K562 (cell line): ENCODE measurements around the gene PYGO2. TPM values are rescaled to one million over a fixed set of nuclear protein-coding genes. Genes with fewer than 3 reads are reported as not detected.
A peak's percentile ranks its signal among the peaks of the same experiment; 100 is the strongest.

Source experiments
- ARID4B ChIP-seq: sonication (generic); formaldehyde crosslinking; IDR thresholded peaks from 2 replicates; pipeline ENCODE4 v1.8.0; 2022; ENCODE audit warnings: mild to moderate bottlenecking, missing genetic modification reagents
- BCL6 ChIP-seq: fragments of 250-450 bp; sonication (Bioruptor Pico); IDR thresholded peaks from 2 replicates; pipeline ENCODE4 v1.4.0; 2020
- C11orf30 ChIP-seq: fragments of 450-650 bp; IDR thresholded peaks from 2 replicates; pipeline ENCODE4 v1.6.1; 2016; ENCODE audit warnings: low read depth, mild to moderate bottlenecking
- DIDO1 ChIP-seq: fragments of 450-650 bp; IDR thresholded peaks from 2 replicates; pipeline ENCODE4 v1.6.1; 2016; ENCODE audit warnings: low read depth, missing biosample characterization, missing genetic modification characterization
- DPF2 ChIP-seq: fragments of 450-650 bp; IDR thresholded peaks from 2 replicates; pipeline ENCODE4 v1.6.1; 2016
- HSF4 ChIP-seq: fragments of 250-450 bp; sonication (Bioruptor Pico); IDR thresholded peaks from 2 replicates; pipeline ENCODE4 v2.1.2; 2022; ENCODE audit warnings: mild to moderate bottlenecking, moderate library complexity, borderline replicate concordance
- KDM4B ChIP-seq, 2 experiments: fragments of 450-650 bp in 1 of 2; sonication (generic) in 1 of 2; IDR thresholded peaks; 2 replicates each; pipeline ENCODE4 v1.6.1; 2016 to 2017; ENCODE audit warnings: borderline replicate concordance in 2 of 2, antibody characterized with exemption in 1 of 2, low read depth in 1 of 2, mild to moderate bottlenecking in 1 of 2
- MBD2 ChIP-seq: sonication (generic); IDR thresholded peaks from 2 replicates; pipeline ENCODE4 v1.6.1; 2016; ENCODE audit warnings: low read depth, borderline replicate concordance
- MEF2D ChIP-seq: conservative IDR thresholded peaks from 2 replicates; pipeline ENCODE4 v1.6.1; 2016; ENCODE audit warnings: low read depth, missing genetic modification characterization, missing compliant biosample characterization
- MIER1 ChIP-seq: fragments of 450-650 bp; IDR thresholded peaks from 2 replicates; pipeline ENCODE4 v1.6.1; 2016; ENCODE audit warnings: antibody characterized with exemption, mild to moderate bottlenecking, low read depth
- PYGO2 ChIP-seq: fragments of 450-650 bp; IDR thresholded peaks from 2 replicates; pipeline ENCODE4 v1.6.1; 2016; ENCODE audit warnings: mild to moderate bottlenecking, missing genetic modification characterization, moderate library complexity, missing compliant biosample characterization
- RB1 ChIP-seq: fragments of 450-650 bp; IDR thresholded peaks from 2 replicates; pipeline ENCODE4 v1.6.1; 2017; ENCODE audit warnings: low read depth, mild to moderate bottlenecking
- SIN3B ChIP-seq: fragments of 450-650 bp; IDR thresholded peaks from 2 replicates; pipeline ENCODE4 v1.6.1; 2017; ENCODE audit warnings: low read depth, mild to moderate bottlenecking, moderate library complexity
- SP1 ChIP-seq: sonication (generic); formaldehyde crosslinking; IDR thresholded peaks from 2 replicates; pipeline ENCODE4 v1.8.1; 2022; ENCODE audit warnings: mild to moderate bottlenecking, missing genetic modification reagents
- U2AF1 ChIP-seq: fragments of 200-400 bp; formaldehyde crosslinking; optimal IDR thresholded peaks from 2 replicates; pipeline ENCODE3; 2017; ENCODE audit warnings: mild to moderate bottlenecking, low read depth, low read length, moderate library complexity
- ZC3H11A ChIP-seq: IDR thresholded peaks from 2 replicates; pipeline ENCODE4 v1.6.1; 2012; ENCODE audit warnings: low read depth, low read length, improper control_type of control experiment
- ZNF253 ChIP-seq: fragments of 250-450 bp; sonication (Bioruptor Pico); conservative IDR thresholded peaks from 2 replicates; pipeline ENCODE4 v1.6.1; 2021; ENCODE audit warnings: mild to moderate bottlenecking
- ZNF584 ChIP-seq: fragments of 200-800 bp; sonication (Bioruptor generic); IDR thresholded peaks from 2 replicates; pipeline ENCODE4 v1.6.1; 2016; ENCODE audit warnings: low read depth, mild to moderate bottlenecking, missing genetic modification characterization, missing compliant biosample characterization
- ZNF778 ChIP-seq: fragments of 450-650 bp; formaldehyde crosslinking; IDR thresholded peaks from 2 replicates; pipeline ENCODE4 v1.4.0; 2020; ENCODE audit warnings: mild to moderate bottlenecking, moderate library complexity
- polyA plus RNA-seq, 8 experiments: library from polyadenylated mRNA; depleted of rRNA in 4 of 8; stranded (reverse) in 5 of 8; unstranded in 3 of 8; fragments of >200 nt; fragmentation: Nextera tagmentation in 2 of 8; fragmentation: Illumina TruSeq in 1 of 8; extraction: Ambion mirVana in 2 of 8; extraction: Trizol in 1 of 8; gene quantifications; 2 replicates each; pipeline versions ENCODE4 v1.2.1 to v1.2.3, GENCODE V29; 2011 to 2014; ENCODE audit warnings: inconsistent platforms in 1 of 8, missing spikeins in 1 of 8
- total RNA-seq, 7 experiments: library from RNA; depleted of rRNA in 6 of 7; stranded (reverse); fragments of >200 nt in 6 of 7; fragmentation: Illumina TruSeq in 2 of 7; extraction: Trizol in 2 of 7; gene quantifications; 2 replicates each; pipeline versions ENCODE4 v1.2.1 to v1.2.3, GENCODE V29; 2011 to 2021; ENCODE audit warnings: low replicate concordance in 1 of 7
- TF ChIP-seq, protein P1 (sequence below): fragments of 450-650 bp; IDR thresholded peaks from 2 replicates; pipeline ENCODE4 v1.6.1; 2016; ENCODE audit warnings: missing biosample characterization, missing genetic modification characterization
- TF ChIP-seq, protein P2 (sequence below): fragments of 450-650 bp; IDR thresholded peaks from 2 replicates; pipeline ENCODE4 v1.6.1; 2016; ENCODE audit warnings: borderline replicate concordance

The PYGO2 gene
- total and polyA plus RNA-seq, 9 of the 15 experiments (the other 6 are each of a cell fraction or from before 2014, with no cell fraction given), result 8.3 to 36.2 (median 18.2) TPM

DNA sequence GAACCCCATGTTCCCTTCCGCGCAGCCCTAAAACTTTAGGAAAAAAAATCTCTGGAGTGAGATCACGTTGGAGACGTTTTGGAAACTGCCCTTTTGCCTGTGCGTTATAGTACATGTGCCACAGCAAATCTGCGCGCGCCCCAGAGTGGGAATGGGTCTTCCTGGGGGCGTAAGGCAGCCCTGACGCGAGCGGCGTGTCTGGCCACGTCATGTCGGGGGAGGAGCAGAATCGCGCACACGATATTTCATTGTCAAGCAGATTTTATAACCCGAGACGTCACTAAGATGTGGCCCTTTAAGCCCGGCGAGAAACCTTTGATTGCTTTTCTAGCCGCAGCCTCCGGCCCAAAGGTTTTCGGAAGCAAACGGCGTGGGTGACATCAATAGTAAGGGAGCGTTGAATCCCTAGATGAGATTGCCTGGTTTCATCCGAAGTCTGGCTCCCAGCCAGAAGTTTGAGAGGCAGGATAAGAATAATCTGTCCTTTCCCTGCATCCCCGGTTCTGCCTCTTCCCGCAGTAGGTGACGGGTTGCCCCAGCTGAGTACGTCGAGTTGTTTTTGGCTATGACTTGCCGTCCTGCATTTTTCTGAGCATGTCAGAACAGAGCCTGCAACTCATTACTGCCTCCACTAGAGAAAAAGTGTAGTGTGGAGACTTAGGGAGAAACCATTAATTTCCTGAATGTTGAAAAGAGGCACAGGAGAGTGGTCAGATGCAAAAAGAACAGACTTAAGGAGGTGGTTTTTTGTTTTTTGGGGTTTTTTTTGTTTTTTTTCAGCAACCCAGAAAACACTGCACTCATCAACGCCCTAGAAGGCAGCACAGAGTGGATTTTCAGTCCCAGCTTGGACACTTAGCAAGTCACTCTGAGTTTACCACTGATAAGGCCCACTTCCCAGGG, 24.2 kb downstream of the PYGO2 start (continued):
- TF ChIP-seq, protein P1, sequence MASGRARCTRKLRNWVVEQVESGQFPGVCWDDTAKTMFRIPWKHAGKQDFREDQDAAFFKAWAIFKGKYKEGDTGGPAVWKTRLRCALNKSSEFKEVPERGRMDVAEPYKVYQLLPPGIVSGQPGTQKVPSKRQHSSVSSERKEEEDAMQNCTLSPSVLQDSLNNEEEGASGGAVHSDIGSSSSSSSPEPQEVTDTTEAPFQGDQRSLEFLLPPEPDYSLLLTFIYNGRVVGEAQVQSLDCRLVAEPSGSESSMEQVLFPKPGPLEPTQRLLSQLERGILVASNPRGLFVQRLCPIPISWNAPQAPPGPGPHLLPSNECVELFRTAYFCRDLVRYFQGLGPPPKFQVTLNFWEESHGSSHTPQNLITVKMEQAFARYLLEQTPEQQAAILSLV, result no peak
- 0 out of 2 replicates have a peak, but pooled peaks have one; percentile 1 for TF ChIP-seq ARID4B (CRISPR knock-in tag)
- no peak for TF ChIP-seq ZNF778 (CRISPR knock-in tag)
- TF ChIP-seq C11orf30, result no peak
- no peak for TF ChIP-seq ZC3H11A
- TF ChIP-seq SP1 (CRISPR knock-in tag), result peak; percentile 82; the same call in 1 of the 2 replicates
- no peak for TF ChIP-seq ZNF253 (CRISPR knock-in tag)
- TF ChIP-seq ZNF584, result no peak
- TF ChIP-seq SIN3B, result 0 out of 2 replicates have a peak, but pooled peaks have one; percentile 4
- no peak for TF ChIP-seq BCL6
- TF ChIP-seq DPF2, result peak; percentile 71
- no peak for TF ChIP-seq U2AF1
- TF ChIP-seq MEF2D (tag), result peak; percentile 58; the same call in 1 of the 2 replicates
- no peak for TF ChIP-seq HSF4 (CRISPR knock-in tag)
- TF ChIP-seq MBD2, result peak; percentile 95
- no peak; the same call in 1 of the 2 replicates for TF ChIP-seq DIDO1 (tag)
- TF ChIP-seq KDM4B (IDR thresholded peaks at IDR 0.05; ENCODE audit: borderline replicate concordance in 2 of 2, low read depth in 1 of 2), result peak in 1 of 2 experiments; percentile 59; a peak in 1 of 4 replicates
- TF ChIP-seq PYGO2 (tag), result peak; percentile 67; the same call in 1 of the 2 replicates
- TF ChIP-seq, protein P2, sequence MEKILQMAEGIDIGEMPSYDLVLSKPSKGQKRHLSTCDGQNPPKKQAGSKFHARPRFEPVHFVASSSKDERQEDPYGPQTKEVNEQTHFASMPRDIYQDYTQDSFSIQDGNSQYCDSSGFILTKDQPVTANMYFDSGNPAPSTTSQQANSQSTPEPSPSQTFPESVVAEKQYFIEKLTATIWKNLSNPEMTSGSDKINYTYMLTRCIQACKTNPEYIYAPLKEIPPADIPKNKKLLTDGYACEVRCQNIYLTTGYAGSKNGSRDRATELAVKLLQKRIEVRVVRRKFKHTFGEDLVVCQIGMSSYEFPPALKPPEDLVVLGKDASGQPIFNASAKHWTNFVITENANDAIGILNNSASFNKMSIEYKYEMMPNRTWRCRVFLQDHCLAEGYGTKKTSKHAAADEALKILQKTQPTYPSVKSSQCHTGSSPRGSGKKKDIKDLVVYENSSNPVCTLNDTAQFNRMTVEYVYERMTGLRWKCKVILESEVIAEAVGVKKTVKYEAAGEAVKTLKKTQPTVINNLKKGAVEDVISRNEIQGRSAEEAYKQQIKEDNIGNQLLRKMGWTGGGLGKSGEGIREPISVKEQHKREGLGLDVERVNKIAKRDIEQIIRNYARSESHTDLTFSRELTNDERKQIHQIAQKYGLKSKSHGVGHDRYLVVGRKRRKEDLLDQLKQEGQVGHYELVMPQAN, result peak; percentile 45; the same call in 1 of the 2 replicates
- TF ChIP-seq RB1, result peak; percentile 43
- no peak for TF ChIP-seq MIER1
